ENCODE results near the gene TTC39A. TPM values are rescaled to one million over a fixed set of nuclear protein-coding genes. Genes with fewer than 3 reads are reported as not detected.

Gene TTC39A
- total and polyA plus RNA-seq, 4 donors = 16.6 to 46.8 (median 28.5) TPM

DNA sequence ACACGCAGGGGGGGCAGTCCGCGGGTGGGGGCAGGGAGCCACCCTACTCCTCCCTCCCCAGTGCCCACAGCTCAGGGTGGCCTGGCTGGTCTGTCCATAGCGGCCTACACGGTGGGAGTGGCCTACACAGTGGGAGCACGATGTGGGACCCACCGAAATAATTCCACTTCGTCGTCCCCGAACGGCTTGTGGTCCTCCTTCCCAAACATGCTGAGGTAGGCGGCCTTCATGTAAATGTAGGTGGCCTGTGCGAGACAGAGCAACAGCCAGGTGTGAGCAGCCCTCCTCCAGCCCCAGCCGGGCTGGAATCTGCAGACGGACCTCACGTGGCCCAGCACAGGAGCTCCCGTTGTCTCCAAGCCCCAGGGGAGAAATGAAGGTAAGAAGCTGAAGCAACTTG, 34.4 kb downstream of the TTC39A start:
- H3K4me1 ChIP-seq (ENCODE audit: control insufficient read depth in 5 of 5, insufficient read depth in 5 of 5, low read length in 5 of 5) = peaks cover 0 to 6% (median 0%) of the 10 kb centered on the region in 5 donors
- no peak overlapping the region for H3K4me3 ChIP-seq
- DNase-seq = no peak
- no peak overlapping the region for H3K9ac ChIP-seq (ENCODE audit: insufficient read depth in 1 of 2, low read length in 2 of 2)
- no peaks in the 10 kb centered on the region for H3K27me3 ChIP-seq (ENCODE audit: control insufficient read depth in 3 of 3, insufficient read depth in 3 of 3, low read length in 2 of 3)
- H3K9me3 ChIP-seq (ENCODE audit: control insufficient read depth in 4 of 4, insufficient read depth in 3 of 4, low read length in 3 of 4) = no peaks in the 10 kb centered on the region
- H3K27ac ChIP-seq (ENCODE audit: low read depth in 1 of 2, low read length in 1 of 2) = no peak overlapping the region
- no peak for TF ChIP-seq CTCF (IDR thresholded peaks at IDR 0.05; ENCODE audit: control extremely low read depth, extremely low read depth)
- no peak for ATAC-seq (ENCODE audit: insufficient read depth, low FRiP score)
- H3K36me3 ChIP-seq (ENCODE audit: control insufficient read depth in 4 of 4, insufficient read depth in 4 of 4, low read length in 4 of 4) = no peaks in the 10 kb centered on the region
- 93 to 96% methylated on average over 17 of the region's 17 CpGs for WGBS, 2 donors

- DNase-seq (no peak), ATAC-seq (ENCODE audit: insufficient read depth, low FRiP score) (no peak)
- Histone ChIP-seq H3K9ac (ENCODE audit: insufficient read depth in 1 of 2, low read length in 2 of 2) (no peak overlapping the region), H3K27me3 (ENCODE audit: control insufficient read depth in 3 of 3, insufficient read depth in 3 of 3, low read length in 2 of 3) (no peaks in the 10 kb centered on the region), H3K9me3 (ENCODE audit: control insufficient read depth in 4 of 4, insufficient read depth in 3 of 4, low read length in 3 of 4) (no peaks in the 10 kb centered on the region), H3K27ac (ENCODE audit: low read depth in 1 of 2, low read length in 1 of 2) (no peak overlapping the region), H3K4me3 (no peak overlapping the region), H3K36me3 (ENCODE audit: control insufficient read depth in 4 of 4, insufficient read depth in 4 of 4, low read length in 4 of 4) (peaks cover 0 to under 1% (median 0%) of the 10 kb centered on the region in 4 donors), H3K4me1 (ENCODE audit: control insufficient read depth in 5 of 5, insufficient read depth in 5 of 5, low read length in 5 of 5) (peaks cover 0 to 6% (median 0%) of the 10 kb centered on the region in 5 donors)
- 67 to 73% methylated on average over 11 of the region's 11 CpGs for WGBS, 2 donors
- no peak for TF ChIP-seq CTCF (IDR thresholded peaks at IDR 0.05; ENCODE audit: control extremely low read depth, extremely low read depth)
Measured at GRCh38 chr1:51294566-51295184, 35.7 kb downstream of the TTC39A start.

- Histone ChIP-seq H3K36me3 (ENCODE audit: control insufficient read depth in 4 of 4, insufficient read depth in 4 of 4, low read length in 4 of 4) (peaks cover 0 to 5% (median 0%) of the 10 kb centered on the region in 4 donors), H3K27me3 (ENCODE audit: control insufficient read depth in 3 of 3, insufficient read depth in 3 of 3, low read length in 2 of 3) (no peaks in the 10 kb centered on the region), H3K9ac (ENCODE audit: insufficient read depth in 1 of 2, low read length in 2 of 2) (no peak overlapping the region), H3K9me3 (ENCODE audit: control insufficient read depth in 4 of 4, insufficient read depth in 3 of 4, low read length in 3 of 4) (no peaks in the 10 kb centered on the region), H3K4me1 (ENCODE audit: control insufficient read depth in 5 of 5, insufficient read depth in 5 of 5, low read length in 5 of 5) (peaks cover 0 to 6% (median 0%) of the 10 kb centered on the region in 5 donors), H3K4me3 (no peak overlapping the region), H3K27ac (ENCODE audit: low read depth in 1 of 2, low read length in 1 of 2) (no peak overlapping the region)
- ATAC-seq (ENCODE audit: insufficient read depth, low FRiP score) (no peak), DNase-seq (no peak)
- 93 to 94% methylated on average over 13 of the region's 13 CpGs for WGBS, 2 donors
- no peak for TF ChIP-seq CTCF (IDR thresholded peaks at IDR 0.05; ENCODE audit: control extremely low read depth, extremely low read depth)
Measured at GRCh38 chr1:51293898-51294515, 36.4 kb downstream of the TTC39A start.
